Umbilical cord (tissue), 2 donors: ENCODE data around the gene SLC27A3. TPM values are rescaled to one million over a fixed set of nuclear protein-coding genes. Genes with fewer than 3 reads are reported as not detected.

Experiments
- DNase-seq: peaks from one replicate; pipeline ENCODE4 v3.0.0-alpha.2; 2015; ENCODE audit warnings: low spot score
- total RNA-seq: library from RNA; depleted of rRNA; stranded (reverse); fragments of >200 nt; gene quantifications from one replicate; pipeline ENCODE4 v1.2.3, GENCODE V29; 2014; ENCODE audit warnings: low replicate concordance; ENCODE audit not compliant: insufficient read depth

The SLC27A3 gene
- total RNA-seq, 1 donor from 2014 or later, result 22.9 TPM

DNA sequence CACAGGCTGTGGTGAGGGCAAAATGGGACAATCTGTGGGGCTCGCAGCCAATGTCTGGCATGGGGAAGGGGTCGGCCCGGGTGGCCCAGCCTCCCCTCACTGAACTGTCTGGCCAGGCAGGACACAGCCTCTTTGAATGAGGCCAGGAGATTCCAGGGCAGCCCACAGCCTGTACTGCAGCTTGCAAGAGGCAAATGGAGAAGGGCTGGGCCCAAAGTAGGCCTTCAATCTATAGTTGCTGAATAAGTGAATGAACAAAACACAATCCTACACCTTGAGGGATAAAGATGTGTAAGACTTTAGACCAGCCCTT lies 23.2 kb downstream of the SLC27A3 start:
- no peak for DNase-seq

DNA sequence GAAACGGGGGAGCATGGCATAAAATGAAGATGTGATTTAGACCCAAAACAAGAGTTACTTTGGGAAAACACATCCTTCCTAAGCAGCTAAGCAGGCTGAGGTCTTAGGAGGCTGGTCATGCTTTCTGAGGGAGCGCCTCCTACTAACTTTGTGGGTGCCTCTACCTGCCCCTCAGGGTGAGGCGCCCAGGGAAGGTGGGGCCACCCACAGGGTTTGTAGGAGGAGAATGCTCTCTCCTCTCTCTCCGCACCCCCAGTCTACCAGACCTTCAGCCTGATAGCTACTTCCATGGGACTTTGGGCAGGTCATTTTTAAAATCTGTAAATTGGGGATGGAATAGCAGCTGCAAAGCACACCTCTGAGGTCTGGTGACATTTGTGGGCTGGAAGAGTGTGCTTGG lies 23.8 kb downstream of the SLC27A3 start:
- no peak for DNase-seq

DNA sequence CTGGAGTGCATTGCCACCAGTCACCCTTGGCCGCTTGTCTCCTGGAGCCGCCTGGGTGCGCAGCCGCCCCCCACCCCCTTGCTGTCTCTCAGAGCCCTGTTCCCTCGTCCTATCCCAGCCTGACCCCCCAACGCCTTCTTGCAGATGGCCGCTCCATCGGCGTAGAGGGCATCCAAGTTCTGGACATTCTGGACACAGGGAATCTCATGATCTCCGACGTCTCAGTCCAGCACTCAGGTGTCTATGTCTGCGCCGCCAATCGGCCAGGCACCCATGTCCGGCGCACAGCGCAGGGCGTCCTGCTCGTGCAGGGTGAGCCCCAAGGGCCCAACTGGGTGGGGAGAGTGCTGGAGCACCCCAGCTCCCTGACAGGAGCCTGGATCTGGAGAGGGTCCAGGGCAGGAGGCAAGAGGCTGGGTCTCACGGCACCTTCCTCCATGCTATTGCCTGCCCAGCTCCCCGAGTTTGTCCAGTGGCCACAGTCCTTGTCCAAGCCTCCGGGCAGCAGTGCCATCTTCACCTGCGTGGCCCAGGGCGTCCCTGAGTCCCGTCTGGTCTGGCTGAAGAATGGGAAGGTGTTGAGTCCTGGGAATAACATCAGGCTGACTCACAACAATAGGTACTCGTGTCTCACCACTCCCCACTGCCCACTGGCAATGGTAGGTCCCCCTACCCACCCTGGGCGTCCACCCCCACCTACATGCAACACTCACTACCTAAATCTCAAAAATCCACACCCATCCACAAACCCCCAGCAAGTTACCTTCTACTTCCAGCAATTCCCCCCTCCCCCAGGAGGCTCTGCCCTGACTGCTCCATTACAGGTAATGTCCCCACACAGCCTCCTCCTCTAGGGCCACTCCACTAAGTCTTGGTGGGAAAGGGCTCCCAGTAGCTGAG lies 24.6 kb downstream of the SLC27A3 start:
- no peak for DNase-seq

DNA sequence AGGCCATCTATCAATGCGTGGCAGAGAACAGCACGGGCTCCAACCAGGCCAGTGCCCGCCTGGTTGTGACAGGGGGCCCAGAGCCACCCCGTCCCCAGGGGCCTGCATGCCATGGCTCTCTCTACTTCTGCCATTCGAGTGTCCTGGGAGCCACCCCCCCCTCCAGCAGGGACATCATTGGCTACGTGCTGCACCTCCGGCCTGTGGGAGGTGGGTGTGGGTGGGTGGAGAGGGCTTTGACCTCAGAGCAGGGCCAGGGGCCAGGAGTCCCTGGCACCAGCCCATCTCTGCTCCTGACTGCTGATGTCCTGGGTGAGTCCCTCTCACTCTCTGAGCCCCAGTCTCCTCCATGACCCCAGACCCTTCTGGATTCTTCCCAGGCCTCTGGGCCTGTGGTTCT lies 25.3 kb downstream of the SLC27A3 start:
- DNase-seq, result no peak

DNA sequence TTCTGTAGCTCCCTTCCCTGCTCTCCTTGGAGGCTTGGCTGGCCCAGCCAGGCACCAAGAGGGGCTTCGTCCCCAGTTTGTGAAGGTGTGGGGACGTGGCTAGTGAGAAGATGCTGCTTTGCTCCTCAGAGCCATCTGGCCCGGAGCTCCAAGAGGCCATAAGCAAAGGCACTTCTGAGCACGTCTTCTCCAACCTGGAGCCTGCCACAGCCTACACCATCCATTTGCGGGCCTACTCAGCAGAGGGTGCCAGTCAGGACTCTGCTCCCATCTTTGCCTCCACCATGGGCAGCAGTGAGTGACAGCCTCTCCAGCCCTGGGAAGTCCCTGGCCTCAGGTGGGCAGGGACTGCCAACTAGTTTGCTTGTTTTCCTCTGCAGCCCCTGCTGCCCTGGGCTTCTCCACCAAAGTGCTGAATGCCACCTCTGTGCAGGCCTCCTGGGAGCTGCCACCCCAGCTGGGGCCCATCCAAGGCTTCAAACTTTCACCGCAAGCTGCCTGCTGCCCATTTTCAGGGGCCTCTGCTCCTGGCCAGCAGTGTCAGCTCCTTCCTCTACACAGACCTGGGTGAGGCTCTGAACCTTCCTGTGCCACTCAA lies 25.9 kb downstream of the SLC27A3 start:
- DNase-seq, result no peak

DNA sequence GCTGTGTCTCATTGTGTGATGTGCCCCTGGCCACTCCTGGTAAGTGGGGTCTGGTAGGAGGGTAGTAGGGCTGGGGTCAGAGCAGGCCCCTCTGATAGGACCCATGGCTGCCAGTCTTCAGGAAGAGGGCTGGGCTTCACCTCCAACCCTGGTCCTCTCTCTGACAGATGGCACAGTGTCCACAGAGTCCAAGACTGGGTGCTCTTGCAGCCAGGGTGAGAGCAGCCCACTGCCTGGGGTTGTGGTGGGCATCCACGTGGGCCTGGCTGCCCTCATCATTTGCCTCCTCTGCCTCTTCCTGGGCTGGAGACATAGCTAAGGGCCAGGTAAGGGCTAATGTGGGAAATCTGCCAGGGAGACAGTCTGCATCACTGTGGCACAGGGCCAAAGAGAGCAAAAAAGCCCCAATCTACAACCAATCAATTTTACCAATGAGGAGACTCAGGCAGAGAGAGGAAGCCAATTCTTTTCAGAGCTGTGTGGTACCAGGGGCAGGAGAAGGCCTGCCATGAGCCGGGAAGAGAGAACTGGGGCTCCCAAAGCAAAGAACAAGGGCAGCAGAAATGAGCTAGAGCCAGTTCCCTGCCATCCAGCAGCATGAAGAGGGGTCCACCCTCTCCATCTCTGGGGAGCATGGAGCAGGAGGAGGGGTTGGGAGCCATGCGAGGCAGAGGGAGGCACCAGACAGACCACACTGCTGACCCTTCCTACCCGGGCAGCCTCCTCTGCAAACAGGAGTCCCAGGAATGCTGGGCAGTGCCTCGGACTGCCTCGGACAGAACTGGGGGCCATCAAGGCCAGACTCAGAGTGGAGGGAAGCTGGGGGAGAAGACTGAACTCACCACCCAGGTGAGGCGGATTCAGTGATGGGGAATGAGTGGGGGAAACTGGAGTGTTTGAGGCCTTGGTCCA lies 26.8 kb downstream of the SLC27A3 start:
- DNase-seq, result no peak

DNA sequence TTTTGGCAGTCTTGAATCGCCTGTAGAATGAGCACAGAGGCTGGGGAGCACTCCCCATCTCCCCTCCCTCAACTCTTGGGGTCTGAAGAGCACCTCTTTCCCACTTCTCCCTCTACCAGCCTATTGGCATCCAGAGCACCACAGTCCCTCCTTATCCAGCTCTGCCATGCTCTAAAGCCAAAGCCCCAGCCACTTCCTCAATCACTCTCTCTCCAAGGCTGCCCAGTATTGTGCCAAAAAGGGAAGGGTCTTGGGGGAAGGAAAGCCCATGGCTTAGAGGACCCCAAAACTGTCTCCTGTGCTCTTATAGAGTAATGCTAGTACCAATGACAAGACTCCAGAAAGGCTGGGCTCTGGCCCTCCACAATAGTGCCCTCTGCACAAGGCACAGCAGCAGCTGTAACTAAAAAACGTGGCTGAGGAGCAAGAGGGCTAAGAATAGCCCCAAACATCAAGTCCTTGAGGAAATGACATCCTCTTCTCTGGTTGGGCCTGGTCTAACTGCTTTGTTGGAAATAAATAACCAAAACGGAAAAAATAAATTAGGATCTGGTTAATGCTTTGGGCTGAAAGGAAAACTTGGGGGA lies 28.4 kb downstream of the SLC27A3 start:
- no peak for DNase-seq

DNA sequence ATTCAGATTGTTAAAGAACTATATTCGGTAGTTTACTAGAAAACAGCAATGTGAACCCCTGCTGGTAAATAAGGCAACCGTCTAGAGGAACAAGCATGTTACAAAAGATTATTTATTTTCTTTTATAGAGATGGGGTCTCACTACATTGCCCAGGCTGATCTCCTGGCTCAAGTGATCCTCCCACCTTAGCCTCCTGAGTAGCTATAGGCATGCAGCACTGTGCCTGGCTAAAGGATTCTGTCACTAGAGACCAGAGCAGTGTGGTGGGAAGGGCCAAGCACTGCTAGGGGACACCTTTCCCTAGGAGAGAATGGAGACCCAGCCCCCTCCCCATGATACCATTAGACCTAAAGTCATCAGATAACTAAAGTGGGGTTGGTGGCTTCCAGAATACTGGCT lies 28.9 kb downstream of the SLC27A3 start:
- DNase-seq, result no peak

DNA sequence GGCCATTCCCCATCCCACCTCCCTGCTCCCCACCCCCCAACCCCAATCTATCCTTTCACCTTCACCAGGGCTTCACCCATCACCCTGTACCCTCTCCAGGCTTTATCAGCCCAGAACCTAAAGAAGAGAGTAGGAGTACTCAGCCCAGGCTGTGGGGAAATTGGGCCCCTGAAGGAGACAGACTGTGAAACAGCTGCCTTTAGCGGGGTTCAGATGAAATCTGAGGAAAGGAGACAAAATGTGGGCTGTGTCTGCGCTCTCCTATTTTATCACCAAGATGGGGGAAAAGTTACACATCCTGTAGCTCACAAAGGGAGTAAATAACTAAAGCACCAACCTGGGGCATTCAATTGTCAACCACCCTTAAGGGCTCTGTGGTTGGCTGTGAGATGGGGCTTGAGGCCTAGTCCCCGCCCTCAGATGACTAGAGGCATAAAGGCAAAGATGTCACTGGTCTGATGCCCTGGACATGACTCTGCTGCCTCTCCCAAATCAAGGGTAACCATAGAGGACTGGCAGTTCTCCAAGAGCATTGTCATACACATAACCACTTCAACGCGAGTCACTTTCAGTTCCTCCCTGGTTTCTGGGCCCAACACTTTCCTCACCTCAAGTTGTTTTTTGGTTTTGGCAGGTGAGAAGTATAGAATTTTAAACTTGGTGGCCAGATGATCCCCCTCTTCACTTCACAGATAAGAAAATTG lies 30.0 kb downstream of the SLC27A3 start:
- no peak for DNase-seq

DNA sequence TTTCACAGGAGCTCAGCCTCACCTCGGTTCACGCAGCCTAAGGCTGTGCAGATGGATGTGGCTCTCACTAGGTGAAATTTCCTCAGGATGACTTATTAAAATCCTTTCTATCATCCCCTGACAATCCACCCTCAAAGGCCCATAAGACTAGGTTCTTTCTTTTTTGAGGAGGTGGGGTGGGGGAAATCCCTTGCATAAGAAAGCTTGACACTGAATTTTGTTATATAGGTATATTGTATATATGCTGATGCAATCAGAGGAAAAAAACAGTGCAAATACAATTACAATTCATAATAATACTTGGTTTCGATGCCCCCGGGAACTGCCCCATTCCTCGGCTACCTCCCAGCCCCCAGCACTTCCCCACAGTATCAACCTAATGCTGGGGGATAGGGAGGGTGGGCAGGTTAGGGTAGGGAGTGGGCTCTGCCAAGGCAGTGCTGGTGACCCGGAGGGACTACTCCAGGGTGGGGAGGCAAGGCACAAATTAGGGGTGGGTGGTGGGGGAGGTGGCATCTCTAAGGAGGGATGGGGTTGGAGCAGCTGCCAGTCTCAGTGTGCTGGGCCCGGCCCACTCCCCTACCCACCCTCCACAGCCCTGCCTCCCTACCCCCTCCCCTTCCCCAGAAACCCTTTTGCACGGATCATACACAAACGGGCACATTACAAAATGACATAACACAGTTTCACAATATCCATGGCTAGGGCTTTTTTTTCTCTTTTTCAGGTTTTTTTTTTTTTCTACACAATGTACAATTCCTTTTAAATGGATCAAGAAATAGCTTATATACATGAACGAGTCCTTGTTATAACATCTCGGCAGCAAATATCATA lies 30.9 kb downstream of the SLC27A3 start:
- no peak for DNase-seq

DNA sequence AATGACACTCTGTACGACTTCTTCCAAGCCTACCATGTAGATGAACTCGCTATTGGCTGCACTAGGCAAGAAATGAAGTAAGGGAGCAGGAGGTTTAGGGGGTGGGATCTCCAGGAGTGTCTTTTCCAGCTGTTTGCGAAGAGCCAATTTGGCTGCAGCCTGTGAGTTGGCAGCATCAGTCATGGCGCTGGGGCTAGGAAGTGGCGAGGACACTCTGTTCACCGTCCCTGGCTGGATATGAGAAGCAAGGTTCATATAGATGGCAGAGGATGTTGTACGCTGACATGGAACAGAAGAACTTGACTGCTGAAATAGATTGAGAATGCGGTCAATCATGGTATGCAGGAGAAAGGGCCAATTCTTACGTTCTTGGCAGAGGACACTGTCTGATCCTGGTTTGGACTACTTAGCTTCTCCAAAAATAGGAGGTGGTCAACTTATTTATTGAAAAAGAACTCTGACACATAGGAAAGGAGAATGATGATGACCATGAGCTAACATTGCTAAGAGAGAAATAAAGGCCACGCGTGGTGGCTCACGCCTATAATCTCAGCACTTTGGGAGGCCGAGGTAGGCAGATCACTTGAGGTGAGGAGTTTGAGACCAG lies 41.2 kb downstream of the SLC27A3 start:
- DNase-seq, result no peak

DNA sequence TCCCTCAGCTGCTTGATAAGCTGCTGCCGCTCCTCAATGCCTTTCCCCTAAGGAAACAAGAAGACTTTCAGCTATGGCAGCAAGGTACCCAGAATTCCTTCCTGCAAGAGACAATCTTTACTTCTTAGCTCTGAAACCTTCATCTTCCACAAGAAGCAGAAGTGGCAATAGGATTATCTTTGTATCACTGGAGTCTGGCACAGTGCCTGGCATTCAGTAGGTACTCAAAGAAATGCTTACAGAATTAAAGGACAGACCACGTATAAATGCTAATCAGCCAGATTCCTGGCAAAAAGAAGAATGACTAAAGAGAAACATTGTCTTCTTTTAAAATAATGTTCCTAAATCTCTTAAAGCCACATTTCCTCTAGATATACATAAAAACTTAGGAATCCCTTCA lies 43.7 kb downstream of the SLC27A3 start:
- DNase-seq, result no peak

DNA sequence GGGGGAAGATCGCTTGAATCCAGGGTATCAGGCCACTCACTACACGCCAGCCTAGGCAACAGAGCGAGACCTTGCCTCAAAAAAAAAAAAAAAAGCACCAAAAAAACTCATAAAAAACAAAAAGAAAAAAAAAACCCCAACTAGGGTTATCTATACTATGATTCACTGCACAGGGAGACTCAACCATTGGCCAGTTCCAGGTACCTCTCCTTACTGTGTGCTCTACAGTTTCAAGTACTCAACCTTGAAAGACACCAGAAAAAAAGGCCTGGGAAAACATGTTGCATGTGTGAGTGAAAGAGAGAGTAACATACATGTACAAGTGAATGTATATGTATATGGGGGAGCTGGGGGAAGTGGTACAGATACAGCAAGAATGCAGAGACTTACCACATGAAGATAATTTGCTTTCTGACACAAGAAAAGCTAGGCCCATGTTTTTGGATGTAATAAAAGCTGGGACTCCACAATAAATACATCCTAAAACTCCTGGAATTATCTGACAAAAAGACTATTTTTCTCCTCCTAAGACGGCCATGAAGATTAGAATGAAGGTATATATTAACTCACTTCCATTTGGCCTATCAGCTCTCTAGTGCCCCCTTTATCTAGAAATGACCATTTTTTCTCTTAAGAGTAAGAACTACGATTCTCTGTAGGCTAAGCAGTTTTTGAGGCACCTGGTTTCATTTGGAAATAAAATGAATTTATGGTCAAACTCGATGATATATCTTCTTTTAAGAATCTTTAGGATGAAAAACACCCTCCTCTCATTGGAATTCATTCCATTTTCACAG lies 52.2 kb downstream of the SLC27A3 start:
- no peak for DNase-seq

Other genes starting within 250 kb of the SLC27A3 start
- gene S100A6, start 239.4 kb upstream of the SLC27A3 start, total RNA-seq, result 216 TPM
- gene S100A5, start 234.5 kb upstream of the SLC27A3 start, total RNA-seq, result not detected
- 122 TPM for gene S100A4, start 229.6 kb upstream of the SLC27A3 start, total RNA-seq
- gene S100A3, start 226.1 kb upstream of the SLC27A3 start, total RNA-seq, result not detected
- gene S100A2, start 209.6 kb upstream of the SLC27A3 start, total RNA-seq, result 20.7 TPM
- 40.0 TPM for gene S100A16, start 162.3 kb upstream of the SLC27A3 start, total RNA-seq
- gene S100A14, start 159.1 kb upstream of the SLC27A3 start, total RNA-seq, result 29.6 TPM
- 26.5 TPM for gene S100A13, start 147.9 kb upstream of the SLC27A3 start, total RNA-seq
- 0.24 TPM for gene S100A1, start 147.0 kb upstream of the SLC27A3 start, total RNA-seq
- 30.6 TPM for gene CHTOP, start 141.3 kb upstream of the SLC27A3 start, total RNA-seq
- 36.6 TPM for gene SNAPIN, start 116.7 kb upstream of the SLC27A3 start, total RNA-seq
- 72.2 TPM for gene ILF2, start 104.4 kb upstream of the SLC27A3 start, total RNA-seq
- gene NPR1, start 96.7 kb upstream of the SLC27A3 start, total RNA-seq, result 3.1 TPM
- 31.8 TPM for gene INTS3, start 47.4 kb upstream of the SLC27A3 start, total RNA-seq
- 12.8 TPM for gene GATAD2B, start 147.6 kb downstream of the SLC27A3 start, total RNA-seq
- 13.5 TPM for gene DENND4B, start 171.3 kb downstream of the SLC27A3 start, total RNA-seq
- 22.6 TPM for gene CRTC2, start 183.2 kb downstream of the SLC27A3 start, total RNA-seq
- 80.9 TPM for gene SLC39A1, start 188.1 kb downstream of the SLC27A3 start, total RNA-seq
- 5.8 TPM for gene CREB3L4, start 192.5 kb downstream of the SLC27A3 start, total RNA-seq
- gene JTB, start 202.3 kb downstream of the SLC27A3 start, total RNA-seq, result 120 TPM
- 68.9 TPM for gene RAB13, start 210.9 kb downstream of the SLC27A3 start, total RNA-seq
- gene RPS27, start 215.4 kb downstream of the SLC27A3 start, total RNA-seq, result 1,442 TPM